ENCODE measurements around the gene CHRM5.

Gene CHRM5

DNA sequence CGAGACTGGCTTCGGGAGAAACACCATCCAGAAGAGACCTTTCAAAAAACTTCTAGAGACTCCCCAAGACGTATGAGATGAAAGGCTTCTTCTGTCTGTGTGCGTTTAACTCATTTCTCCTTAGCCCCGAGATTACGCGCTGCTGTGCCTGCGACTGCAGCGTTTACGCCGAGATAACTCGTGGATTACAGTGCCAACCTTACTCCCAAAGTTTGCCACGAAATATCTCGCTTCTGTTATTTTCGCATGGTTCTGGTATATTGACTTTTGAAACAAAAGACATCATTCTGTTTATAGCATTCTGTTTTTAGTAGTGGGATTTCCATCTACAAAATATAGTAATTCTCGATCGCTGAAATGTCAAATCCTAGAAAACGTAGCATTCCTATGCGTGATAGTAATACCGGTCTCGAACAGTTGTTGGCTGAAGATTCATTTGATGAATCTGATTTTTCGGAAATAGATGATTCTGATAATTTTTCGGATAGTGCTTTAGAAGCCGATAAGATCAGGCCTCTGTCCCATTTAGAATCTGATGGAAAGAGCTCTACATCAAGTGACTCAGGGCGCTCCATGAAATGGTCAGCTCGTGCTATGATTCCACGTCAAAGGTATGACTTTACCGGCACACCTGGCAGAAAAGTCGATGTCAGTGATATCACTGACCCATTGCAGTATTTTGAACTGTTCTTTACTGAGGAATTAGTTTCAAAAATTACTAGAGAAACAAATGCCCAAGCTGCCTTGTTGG is 134.1 kb downstream of the CHRM5 start:
- no peak for DNase-seq

DNA sequence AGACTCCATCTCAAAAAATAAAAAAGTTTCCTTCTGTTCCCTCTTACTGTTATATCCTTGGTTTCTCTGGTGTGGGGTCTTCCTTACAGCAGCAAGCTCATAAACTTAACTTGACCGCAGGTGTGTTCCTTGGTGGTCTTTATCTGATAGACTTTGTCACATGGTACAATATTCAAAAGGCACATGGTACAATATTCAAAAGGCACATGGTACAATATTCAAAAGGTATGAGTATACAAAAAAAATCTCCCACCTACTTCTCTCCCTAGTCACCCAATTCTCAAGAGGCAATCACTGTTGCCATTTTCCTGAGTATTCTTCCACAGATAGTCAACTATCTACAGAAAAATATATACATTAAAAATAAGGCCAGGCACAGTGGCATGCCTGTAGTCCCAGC is 138.1 kb downstream of the CHRM5 start:
- DNase-seq, result no peak

DNA sequence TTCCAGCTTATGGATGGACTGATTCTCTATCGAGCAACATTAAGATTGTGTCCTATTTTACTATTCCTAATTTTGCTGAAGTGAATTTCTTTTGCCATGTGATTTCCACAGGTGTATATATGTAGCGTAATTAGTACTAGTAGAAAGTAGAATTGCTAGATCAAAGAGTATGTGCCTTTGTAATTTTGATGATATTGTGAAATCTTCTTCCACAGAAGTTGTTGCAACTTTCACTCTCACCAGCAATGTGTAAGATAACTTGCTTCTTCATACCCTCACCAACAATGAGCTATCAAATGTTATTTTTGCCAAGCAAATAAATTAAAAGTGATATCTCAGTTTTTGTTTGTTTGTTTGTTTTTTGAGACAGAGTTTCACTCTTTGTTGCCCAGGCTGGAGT is 139.0 kb downstream of the CHRM5 start:
- DNase-seq, result no peak

DNA sequence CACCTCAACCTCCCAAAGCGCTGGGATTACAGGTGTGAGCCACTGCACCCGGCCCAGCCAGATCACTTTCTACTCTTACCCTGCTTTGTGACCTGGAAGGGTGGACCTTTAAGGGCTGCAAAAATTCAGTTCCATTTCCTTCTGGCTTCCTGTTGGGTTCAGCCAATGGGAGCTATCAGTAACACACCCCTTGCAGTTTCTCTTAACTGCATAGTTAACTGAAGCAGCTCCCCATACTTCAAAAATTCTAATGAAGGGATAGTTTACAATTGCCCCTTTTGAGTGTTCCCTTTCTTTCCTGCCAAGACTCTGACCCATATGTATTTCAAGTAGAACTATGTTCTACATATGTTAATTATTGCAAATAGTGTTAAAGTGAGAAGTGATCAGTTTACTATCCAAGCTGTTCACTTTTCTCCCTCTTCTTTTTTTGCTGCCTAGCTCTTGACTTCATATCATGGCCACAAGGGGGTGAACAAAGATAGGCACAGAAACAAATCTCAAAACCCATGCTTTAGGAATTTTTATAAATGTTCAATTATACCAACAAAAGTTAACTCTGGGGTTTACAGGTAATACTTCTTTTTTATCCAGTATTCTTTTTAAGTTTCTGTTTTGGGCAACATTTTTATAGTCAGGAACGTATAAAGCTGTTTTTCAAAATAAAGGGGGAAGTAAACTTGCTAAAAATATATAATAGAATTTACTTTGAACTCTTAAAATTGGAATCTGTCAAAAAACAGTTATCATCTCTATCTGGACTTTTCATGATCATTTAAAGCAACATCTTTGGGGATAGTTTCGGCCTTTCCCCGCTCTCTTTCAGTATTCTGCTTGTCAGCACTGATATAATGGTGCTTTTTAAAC is 141.7 kb downstream of the CHRM5 start:
- no peak for DNase-seq

DNA sequence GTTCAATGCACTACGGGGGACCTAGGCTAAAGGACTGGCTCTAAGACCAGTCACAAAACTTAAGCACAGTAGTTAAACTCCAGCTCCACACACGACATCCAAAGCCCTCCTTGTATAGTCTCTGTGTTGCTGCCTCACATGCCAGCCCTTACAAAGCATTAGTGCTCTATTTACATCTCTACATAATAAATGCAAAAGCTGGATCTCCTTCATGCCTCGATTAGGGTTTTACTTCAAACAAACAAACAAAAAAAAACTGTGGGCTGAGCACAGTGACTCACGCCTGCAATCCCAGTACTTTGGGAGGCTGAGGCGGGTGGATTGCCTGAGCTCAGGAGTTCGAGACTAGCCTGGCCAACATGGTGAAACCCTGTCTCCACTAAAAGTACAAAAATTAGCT is 143.2 kb downstream of the CHRM5 start:
- no peak for DNase-seq

DNA sequence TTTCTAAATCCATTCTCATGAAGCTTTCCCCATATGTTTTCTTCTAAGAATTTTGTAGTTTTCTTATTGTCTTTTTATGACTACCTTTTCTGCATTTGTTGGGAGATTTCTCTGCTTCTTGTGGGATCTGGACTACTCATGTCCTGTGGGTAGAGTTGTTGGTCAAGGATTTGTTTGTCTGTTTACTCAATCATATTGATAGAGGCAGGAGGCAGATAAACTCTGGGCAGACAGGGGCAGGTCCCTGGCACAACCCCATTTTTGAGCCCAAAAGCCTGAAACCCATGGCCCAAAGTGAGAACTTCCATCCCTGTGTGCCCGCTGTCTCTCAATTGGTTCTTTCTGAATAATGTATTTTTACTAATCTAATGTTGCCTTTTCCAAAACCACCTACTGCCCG is 145.9 kb downstream of the CHRM5 start:
- DNase-seq, result no peak

DNA sequence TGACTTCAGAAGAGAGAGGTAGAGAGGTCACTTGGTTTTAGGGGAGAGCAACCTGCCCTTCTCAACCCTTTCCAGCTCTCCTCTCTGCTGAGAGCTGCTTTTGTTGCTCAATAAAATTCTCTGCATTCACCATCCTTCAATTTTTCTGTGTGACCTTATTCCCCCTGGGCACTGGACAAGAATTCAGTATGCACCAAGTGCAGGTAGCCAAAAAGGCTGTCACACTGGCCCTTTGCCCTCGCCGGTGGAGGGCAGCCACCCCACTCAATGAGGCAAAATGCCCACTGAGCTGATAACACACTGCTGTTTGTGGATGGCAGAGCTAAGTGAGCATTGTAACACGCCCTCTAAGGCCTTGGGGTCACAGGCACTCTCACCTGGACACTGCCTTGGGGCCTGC is 146.4 kb downstream of the CHRM5 start:
- DNase-seq, result no peak

DNA sequence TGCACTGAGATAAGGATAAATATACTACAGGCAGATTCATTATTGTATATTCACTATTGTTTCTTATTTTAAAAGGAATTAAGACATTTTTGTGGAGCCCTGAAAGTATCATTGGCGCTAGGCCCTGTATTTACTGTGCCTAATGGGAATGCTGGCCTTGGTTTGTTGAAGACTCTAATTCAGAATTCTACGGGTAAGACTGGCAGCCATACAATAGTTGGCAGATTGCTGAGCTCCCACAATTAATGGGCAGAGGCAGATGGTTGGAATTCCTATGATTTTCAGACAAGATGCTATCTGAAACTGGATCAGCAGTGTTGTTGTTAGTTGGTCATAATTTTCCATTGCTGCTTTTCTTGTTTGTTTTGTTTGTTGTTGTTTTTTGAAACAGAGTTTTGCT is 148.3 kb downstream of the CHRM5 start:
- no peak for DNase-seq
